GM19035 (cell line): Measurements from ENCODE around the gene RUBCN.

ENCODE experiments used
- ATAC-seq: cut with Tn5 transposase; IDR thresholded peaks from one replicate; pipeline ENCODE4 v1.9.1; 2021; ENCODE audit not compliant: unreplicated experiment

The RUBCN gene

DNA sequence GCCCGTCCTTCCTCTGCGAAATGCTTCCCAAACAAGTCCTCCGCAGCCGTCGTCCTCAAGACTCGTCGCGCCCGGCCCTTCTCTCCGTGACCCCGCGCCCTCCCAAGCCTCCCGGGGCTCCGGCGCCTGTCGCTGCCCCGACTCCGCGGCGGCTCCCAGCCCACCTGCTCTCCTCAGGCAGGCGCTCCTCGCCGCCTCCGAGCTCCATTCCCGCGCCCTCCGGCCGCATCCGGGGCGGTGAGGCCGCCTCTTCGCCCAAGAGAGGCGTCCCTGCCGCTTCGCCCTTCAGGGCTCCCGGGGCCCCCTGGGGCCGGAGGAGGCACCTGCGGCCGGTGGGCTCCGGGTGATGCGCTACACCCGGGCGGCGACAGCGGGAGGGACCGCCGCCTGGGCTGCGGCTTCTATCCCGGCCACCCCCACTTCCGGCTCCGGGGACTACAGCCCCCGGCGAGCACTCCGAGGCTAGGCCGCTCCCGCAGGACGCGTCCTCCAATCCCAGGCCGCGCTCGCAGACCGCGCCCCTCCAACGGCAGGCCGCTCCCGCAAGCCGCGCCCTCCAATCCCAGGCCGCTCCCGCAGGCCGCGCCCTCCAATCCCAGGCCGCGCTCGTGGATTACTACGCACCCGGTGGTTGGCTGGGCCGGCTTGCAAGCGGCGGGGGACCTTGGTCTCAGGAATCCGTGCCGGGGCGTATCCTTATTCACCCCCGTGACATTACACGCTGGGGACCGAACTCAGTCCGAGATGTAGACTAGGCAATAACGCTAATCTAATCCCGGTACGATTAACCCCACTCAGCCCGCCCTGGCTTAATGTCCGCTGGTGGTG, at the start of gene RUBCN:
Gene RUBCN, minus strand, starts transcription at position 414 of the 828 bp plus-strand sequence. Its CDS starts 185 bp downstream, at position 229.
- ATAC-seq, result peak; percentile 82

DNA sequence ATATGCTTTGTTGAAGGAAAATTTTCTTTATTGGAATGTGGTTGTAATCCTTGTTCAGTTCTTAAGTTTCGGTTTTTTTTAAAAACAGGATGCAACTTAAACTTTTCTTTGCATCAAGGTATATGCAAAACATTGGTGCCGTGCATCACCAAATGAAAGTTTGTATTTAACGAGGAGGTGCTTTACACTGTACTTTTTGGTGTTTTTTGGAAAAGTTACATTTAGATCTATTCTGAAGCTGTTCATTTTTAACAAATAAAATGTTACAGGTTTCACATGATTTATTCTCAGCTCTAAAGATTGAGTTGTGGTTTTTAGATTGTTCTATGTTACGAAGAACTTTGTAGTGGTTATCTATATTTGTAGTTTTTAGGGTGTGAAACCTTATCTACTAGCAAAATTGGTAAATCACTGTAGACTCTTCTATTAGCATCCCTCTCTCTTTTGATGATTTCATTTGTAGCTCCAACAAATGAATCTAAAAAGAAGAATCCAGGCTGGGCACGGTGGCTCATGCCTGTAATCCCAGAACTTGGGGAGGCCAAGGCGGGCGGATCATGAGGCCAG, 47.4 kb upstream of the RUBCN start:
- no peak for ATAC-seq

DNA sequence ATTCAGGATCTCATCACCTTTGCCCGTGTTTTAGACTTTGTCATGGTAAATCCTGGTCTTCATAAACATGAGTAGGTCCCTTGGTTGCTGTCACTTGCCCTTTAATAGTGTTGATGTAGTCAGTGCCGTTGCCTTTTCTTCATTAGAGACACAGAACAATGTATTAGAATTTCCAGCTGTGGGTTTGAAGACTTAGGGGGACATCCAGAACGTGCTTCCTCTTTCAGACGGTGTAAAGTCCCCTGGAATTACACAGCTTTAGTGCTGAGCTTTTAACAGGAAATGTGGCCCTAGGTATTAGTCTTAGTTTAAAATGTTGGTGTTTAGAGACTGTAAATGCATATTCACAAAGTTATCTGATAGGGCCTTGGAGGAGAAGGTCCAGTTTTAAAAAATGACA, 45.5 kb upstream of the RUBCN start:
- ATAC-seq, result peak; percentile 59

DNA sequence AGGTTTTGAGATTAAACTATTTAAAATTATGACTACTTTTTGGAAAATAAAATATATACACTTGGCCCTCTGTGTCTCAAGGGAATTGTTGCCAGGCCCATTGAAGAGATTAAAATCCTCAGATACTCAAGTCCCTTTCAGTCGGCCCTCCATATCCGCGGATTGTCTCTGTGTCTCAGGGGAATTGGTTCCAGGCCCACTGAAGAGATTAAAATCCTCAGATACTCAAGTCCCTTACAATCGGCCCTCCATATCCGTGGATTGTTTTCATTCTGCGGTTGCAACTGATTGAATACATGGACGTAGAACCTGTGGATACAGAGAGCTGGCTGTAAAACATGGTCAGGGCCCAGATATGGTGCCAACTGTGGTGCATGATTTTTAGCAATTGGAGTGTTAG, 38.6 kb upstream of the RUBCN start:
- no peak for ATAC-seq

DNA sequence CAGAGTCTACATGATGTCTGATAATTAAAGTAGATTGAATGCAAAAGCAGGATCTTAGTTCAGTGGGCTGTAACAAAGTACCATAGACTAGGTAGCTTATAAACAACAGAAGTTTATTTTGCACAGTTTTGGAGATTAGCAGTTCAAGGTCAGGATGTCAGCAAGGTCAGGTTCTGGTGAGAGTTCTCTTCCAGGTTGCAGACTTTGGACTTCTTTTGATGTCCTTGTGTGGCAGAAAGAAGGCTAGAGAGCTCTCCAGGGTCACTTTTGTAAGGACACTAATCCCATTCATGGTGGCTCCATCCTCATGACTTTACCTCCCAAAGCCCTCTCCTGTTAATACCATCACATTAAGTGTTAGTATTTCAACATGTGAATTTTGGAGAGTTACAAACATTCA, 25.1 kb upstream of the RUBCN start:
- no peak for ATAC-seq

DNA sequence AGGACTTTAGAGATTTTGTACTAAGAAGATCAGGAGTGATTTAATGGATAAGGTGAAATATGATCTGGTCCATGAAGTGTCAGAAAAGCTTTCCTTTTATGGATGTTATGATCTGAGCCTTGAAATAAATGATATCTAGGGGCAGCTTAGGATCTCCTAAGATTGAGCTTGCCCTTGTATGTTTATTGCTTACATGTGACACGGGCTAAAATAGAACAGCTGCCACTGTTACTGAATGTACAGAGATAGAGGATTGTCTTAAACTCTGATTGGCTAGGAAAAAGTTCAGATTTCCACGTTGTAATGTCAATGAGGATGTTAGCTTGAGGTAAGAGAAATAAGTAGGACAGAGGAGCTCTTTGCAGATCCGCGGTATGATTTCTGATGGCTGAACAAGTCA, 21.8 kb upstream of the RUBCN start:
- ATAC-seq, result no peak

DNA sequence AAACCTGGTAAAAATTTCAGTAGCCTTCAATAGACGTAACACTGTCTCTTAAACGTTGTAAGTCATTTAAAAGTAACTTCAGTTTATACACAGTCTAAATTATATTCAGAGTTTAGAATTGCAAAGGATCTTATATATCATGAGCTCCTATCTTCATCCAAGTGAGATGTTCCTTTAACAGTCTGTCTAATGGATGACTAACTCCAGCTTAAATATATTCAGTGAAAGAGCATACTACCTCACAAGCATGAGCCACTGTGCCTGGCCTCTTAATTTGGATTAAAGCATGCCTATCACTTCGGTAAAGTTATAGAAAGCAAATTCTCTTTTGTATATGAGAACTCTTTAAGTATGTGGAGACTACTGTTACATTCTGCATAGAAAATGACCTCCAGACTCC, 20.0 kb upstream of the RUBCN start:
- ATAC-seq, result no peak

DNA sequence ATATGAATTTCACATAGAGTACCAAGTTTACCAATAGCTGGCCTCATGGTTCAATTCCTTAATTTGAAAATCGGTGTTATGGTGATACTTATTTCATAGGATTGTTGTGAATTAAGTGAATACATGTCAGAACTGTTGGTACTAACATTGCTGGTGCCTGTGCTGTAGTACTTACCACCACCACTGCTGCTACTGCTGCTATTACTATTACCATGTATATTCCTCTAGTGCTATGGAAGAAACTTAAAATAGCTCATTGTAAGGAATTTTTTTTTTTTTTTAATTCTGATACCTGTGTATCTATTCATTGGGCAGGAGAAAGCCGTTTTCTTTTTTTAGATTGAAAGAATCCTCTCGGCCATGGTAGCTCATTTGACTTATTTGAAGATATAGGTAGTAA, 16.6 kb upstream of the RUBCN start:
- no peak for ATAC-seq

DNA sequence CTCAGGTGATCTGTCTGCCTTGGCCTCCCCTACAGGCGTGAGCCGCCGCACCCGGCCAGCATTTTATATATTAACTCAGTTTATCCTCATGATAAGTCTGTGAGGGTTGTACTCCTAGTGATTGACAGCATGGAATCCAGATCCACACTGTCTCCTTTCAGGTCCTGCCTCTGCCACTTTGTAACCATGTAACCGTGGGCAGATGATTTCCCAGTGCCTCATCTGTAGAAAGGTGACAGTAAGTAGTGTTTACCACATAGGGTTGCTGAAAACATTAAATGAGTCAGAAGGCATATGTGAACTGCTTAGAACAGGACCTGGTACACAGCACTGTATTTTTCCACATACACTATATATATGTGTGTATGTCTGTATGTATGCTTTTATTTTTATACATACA, 15.4 kb upstream of the RUBCN start:
- no peak for ATAC-seq

DNA sequence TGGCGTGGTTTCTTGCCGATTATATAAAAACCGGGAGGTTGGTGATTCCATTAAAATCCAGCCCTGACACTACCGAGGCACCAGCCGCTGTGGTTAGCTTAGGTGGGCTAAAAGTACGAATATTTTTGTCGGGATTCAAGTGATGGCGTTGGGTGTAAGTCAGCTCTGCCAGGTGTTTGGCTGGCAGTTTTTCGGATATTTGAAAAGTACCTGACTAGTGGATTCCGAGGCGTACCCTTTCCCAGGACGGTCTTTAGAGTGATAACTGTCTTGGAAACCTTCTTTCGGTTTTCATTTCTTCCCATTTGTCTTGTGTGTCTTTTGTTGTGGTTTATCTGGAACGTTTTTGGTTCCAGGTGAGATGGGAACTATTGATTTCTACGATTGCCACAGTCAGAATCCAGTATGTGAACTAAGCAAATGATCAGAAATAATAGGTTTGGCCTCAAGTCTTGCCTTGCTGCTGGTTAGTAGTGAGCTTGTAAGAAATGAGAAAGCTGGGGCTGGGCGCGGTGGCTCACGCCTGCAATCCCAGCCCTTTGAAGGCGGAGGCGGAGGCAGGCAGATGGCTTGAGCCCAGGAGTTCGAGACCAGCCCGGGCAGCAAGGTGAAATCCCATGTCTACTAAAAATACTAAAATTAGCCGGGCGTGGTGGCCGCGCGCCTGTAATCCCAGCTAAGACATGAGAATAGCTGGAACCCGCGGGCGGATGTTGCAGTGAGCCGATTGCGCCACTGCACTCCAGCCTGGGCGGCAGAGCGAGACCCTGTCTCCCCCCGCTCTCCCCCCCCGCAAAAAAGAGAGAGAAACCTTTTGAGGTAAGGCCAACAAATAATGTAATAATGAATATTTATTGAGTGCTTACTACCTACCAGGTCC, 14.4 kb upstream of the RUBCN start:
- ATAC-seq, result no peak

DNA sequence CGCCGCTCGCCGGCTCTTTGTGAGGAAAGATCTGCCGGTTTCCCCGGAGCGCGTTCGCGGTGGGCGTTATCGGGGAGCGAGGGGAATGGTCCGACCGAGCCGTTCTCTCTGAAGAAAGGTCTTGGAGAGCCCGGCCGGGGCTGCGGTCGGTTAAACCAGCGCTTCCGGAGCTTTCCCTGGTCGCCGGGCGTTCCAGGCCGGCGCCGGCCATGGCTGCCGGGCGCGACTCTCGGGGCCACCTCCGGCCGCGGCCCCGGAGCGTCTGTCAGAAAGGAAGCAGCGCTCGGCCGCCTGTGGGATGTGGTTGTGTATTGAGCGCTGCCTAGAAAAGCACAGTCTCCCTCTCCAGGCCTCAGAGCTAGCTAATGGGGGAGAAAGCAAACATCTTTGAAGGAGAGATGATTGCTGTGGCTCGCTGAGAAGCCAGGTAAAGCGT, 13.7 kb upstream of the RUBCN start:
- ATAC-seq, result peak; percentile 40

DNA sequence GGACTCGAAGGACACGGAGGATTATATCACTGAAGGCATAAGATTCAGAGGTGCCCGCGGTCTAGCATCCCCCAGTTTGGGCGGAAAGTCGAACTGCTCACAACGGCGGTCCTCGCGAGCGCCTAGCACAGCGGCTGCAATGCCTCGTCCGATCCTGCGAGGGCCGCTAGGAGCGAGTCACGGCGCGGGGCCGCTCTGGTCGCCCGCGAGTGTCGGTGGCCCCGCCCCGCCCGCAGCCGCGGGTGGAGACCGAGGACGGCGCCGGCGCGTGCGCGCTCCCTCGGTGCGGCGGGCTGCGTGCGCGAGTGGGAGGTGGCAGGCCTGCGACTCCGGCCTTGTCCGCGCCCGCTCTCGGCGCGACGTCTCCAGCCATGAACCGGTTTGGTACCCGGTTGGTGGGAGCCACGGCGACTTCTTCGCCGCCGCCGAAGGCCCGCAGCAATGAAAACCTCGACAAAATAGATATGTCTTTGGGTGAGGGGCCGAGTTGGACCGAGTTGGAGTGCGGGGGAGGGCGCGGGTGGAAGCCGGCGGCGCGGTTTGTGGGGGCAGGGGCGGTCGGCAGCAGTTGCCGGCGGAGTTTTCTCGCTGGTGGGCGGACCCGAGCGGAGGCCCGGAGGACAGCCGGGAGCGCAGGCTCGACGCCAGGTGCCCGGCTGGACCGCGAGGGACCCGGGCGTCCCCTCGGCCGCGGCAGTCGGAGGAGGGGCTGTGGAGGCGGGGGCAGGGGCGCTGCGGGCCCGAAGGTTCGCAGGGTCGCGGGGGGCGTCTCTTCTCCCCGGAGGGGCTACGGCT, 13.1 kb upstream of the RUBCN start, which contains the start of gene FYTTD1:
Gene FYTTD1, plus strand, starts transcription at position 283 of the 795 bp plus-strand sequence. Its CDS starts 89 bp downstream, at position 372.
- ATAC-seq, result peak; percentile 64

DNA sequence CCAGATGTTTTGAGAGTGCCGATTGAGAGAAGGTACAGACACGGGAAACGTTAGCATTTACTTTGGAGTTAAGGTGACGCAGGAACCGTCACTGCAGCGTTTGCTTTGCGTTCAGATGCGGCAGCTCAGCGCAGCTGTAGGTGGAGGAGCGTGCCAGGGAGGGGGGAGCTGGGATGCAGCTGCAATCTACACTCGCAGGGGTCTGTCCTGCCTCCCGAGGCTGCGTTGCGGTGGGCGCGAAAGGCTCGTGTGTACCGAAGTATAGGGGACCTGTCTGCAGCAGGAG, 12.6 kb upstream of the RUBCN start:
- ATAC-seq, result peak; percentile 31

DNA sequence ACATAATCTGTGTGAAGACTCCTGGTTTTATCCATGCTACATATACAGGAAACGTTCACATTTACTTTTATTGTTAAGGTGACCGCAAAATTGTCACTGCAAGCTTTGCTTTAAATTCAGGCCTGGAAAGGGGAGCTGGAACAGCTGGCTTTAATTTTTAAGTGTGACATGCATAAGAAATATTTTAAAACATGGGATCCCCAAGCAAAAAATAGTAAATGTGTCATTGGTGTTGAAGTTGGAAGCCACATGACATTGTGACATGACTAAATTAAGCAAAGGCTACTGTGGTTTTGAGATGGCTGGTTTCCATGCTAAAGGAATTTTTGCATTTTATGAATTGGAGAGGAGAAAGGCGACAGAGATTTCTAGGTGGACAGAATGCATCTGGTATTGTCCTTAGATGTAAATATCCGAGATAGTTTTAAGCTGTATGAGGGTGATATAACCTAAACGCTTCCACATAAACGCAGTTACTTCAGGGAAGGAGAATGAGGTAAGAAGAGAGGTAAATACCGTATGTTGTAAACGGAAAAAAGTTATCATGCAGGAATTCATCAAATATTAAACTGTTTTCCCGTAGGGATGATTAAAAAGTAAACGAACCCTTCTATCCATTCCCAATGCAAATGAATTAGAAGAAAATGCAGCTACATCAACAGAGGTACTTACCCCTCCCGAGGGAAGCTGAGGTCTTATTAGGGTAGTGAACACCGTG, 12.1 kb upstream of the RUBCN start:
- ATAC-seq, result no peak

DNA sequence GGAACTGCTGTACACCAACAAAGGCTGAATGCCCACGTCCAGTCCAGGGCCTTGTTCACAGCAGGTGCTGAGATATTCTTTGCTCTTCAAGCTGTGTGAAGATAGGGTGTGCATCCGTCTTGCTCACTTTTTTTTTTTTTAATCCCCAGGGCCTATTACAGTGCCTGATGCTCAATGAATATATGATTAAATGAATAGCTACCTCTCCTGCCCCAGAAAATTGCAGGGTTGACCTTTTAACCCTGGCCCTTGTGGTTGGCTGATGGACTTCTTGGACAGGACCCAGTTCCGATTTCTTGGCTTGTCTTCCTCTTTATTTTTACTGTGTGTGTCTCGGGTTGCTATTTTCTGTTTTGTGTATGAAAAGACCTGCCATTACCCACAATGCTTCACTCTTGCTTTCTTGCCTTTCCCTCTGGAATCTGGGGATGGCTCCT, 10.1 kb upstream of the RUBCN start:
- ATAC-seq, result no peak

DNA sequence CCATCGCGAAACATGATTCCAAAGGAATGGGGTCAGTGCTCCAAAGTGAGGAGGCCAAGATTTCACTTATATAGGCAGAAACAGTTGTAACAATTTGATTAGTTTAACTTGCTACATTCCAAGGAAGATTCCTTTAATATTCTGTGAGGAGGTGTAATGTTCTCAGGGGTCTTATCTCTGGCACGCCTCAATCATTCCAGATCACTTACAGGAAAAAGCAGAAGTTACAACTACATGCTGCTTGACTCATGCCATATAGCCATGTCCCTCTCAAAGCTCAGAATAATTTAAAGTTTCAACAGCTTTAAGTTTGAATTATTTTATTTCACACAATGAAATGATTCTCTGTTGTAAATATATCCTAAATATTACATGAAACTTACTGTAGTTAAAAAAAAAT, 9.5 kb upstream of the RUBCN start:
- no peak for ATAC-seq

DNA sequence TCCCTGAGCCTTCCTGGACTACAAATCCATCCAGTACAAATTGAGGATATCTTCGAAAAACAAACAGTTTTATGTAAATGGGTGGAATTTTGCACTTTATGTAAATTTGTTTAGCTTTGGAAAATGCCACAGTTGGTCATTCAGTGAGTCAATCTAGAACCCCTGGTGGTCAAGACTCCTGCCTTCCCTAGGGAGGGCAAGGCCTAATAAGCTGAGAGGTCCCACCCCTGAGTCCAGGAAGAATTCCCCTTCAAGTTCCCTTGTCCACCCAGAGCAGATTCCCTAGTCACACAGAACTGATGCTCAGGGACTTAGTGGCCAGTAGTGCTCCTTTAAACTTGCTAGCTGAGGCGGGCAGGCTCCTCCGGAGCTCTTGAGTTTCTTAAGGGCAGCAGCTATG, 6.1 kb upstream of the RUBCN start:
- no peak for ATAC-seq

DNA sequence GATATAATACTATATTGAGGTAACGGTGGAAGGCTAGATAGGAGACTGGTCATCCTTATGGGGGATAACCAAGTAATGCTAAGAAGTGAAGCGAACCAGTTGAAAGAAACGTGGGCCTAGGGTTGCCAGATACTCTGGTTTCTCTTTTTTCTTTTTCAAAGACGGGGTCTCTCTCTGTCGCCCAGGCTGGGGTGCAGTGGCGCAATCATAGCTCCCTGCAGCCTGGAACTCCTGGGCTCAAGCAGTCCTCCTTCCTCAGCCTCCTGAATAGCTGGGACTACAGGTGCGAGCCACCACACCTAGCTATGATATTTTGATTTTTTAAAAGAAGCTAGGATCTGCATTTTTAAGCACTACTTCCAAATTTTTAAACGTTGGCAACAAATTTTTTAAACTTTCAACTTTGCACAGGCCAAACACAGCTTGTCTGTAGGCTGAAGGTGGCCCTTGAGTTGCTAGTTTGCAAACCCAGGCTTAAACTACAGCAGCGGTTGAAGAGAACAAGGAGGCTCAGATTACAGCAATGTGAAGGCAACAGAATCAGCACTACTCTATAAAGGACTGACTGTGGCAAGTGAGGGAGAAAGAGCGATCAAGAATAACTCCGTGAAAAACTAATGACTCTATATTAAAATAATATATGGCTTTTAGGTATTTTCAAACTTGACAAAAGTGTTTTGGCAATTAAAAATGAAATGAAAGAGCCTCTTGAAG, 1.2 kb upstream of the RUBCN start:
- ATAC-seq, result no peak

DNA sequence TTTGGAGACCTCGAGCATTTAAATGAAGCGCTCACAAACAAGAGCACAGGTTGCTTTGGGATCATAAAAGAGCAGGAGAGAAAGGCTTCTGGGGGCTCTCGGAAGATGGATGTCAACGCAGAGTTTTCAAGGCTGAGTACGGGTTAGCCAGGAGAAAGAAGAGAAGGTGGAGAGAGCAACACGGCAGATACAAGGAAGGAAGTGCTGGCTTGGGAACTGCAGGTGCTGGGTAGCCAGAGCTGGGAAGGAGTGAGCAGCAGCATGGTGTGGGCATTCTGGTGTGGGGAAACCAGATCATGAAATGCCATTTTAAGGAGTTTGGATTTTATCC, 580 bp upstream of the RUBCN start:
- ATAC-seq, result no peak

DNA sequence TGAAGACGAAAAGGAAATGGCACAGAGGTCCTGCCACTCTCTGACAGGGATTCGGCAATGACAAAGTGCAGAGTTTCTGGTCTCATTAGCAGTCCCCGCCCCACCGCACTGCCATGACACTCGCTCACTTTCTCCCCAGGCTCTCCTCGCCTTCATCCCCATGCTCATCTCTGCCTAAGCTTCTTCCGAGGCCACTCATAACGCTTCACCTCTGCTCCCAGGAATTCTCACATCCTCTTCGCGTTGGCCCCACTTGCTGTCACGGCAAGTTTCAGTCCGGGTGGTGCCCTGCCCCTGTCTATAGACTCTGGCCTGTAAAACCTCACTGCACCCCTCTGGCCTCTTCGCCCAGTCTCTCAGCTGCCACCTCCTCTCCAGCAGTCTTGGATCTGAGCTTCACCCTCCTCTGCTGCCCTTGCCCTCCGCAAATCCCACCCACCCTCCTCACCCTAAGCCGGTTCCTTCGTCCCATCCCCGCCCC, 654 bp downstream of the RUBCN start:
- ATAC-seq, result no peak
